Activated CD4-positive, alpha-beta T cell treated with anti-CD3 and anti-CD28 coated beads, Interleukin-2, amount 50 U/mL, for 24 hours (primary cell): ENCODE results near the gene MMP25.
A peak's percentile ranks its signal among the peaks of the same experiment; 100 is the strongest.

ENCODE experiments used
- DNase-seq, 2 donors: peaks; one replicate each; pipeline ENCODE4 v3.0.0-alpha.2; 2020; ENCODE audit warnings: low read depth in 1 of 2, low spot score in 1 of 2

Gene MMP25, protein sequence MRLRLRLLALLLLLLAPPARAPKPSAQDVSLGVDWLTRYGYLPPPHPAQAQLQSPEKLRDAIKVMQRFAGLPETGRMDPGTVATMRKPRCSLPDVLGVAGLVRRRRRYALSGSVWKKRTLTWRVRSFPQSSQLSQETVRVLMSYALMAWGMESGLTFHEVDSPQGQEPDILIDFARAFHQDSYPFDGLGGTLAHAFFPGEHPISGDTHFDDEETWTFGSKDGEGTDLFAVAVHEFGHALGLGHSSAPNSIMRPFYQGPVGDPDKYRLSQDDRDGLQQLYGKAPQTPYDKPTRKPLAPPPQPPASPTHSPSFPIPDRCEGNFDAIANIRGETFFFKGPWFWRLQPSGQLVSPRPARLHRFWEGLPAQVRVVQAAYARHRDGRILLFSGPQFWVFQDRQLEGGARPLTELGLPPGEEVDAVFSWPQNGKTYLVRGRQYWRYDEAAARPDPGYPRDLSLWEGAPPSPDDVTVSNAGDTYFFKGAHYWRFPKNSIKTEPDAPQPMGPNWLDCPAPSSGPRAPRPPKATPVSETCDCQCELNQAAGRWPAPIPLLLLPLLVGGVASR

DNA sequence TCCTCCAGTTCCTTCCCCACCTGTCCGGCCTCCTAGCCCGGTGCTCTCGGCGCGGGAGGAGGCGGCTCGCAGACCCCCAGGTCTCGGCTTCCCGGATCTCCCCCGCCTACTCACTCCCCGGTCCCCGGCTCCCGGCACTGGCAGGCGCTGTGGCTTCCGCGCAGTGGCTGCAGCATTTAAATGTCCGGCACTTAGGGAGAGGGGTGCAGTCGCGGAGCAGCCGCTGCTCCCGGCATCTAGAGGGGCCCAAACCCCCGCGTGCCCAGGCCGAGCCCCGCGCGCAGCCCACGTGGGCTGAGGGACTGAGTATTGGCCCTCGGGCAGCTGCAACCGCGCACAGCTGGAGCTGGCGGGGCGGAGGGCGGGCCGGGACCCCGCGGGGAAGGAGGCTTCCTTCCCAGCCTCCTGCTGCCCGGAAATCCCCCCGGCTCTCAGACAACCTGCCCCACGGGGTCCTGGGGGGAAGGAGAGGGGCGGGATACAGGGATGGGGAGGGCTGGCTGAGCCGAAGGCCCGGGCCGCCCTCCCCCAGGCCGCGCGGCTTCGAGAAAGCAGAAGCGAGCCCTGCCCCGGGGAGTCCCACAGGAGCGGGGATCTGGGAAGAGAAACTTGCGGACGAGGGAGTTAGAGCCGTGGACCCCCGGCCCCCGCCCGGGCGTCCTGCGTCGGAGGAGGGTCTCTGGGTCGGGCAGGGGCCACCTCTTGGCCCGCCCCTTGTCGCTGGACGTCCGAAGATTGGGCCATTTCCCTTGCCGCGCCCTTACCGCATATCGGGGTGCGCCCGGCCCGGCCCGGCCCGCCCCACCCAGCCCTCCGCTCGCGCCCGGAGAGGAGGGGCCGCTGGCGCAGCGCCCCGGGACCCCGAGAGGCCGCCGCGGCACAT, at the start of gene MMP25:
TSS of gene MMP25 (plus strand) at position 804 of the 883 bp plus-strand sequence. CDS start 357 bp downstream, outside the sequence.
- no peak for DNase-seq

DNA sequence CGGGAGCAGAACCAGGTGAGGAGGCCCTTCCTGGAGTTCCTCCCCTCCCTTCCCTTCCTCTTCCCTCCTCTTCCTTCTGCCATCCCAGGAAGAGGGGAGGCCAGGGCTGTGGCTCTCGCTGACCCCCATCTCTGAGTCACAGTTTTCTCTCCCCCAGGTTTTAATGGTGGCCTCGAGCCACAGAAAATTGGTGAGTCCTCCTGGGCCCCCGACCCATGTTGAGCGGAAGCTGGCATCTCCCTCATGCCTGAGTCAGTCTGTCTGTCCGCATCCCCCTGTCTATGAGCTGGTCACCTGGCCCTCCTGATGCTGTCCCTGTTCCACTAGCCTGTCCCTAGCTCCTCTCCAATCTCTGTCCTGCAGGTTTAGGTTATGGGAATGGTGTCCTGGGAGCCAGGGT, 46.4 kb upstream of the MMP25 start:
- DNase-seq, result no peak

DNA sequence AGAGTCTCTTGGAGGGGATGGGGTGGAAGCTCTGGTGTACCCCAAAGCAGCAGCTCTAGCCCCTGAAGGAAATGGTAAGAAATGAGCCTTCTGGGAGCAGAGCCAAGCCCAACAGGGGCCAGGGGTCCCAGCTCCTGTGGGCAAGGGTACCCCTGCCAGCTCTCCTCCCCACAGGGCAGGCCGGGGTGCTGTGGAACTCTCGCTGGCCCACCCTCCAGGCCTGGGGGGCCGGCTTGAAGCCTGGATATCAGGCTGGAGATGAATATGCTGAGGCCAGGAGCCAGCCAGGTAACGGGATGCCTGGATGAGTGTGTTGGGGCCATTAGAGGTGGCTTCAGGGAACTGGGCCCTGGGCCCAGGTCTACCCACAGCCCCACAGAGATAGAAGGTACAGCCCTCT, 45.8 kb upstream of the MMP25 start:
- DNase-seq, result no peak

DNA sequence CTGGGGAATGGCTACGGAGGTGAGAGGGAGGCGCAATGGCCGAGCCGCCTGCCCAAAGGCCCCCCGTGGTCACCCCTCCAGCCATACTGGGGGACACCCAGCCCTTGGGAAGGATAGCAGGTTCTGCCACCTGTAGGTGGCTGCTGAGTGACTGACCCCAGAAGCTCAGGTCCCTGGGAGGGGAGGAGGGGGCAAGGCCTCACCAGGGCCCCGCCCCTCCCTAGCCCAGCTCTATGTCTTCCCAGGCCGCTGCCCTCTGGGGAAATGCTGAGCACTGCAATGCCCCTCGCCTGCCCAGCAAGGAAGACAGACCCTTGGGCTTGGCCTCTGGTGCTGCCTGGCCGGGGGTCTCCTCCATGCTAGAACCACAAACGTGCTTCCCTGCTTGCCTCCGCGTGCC, 45.0 kb upstream of the MMP25 start:
- no peak for DNase-seq

DNA sequence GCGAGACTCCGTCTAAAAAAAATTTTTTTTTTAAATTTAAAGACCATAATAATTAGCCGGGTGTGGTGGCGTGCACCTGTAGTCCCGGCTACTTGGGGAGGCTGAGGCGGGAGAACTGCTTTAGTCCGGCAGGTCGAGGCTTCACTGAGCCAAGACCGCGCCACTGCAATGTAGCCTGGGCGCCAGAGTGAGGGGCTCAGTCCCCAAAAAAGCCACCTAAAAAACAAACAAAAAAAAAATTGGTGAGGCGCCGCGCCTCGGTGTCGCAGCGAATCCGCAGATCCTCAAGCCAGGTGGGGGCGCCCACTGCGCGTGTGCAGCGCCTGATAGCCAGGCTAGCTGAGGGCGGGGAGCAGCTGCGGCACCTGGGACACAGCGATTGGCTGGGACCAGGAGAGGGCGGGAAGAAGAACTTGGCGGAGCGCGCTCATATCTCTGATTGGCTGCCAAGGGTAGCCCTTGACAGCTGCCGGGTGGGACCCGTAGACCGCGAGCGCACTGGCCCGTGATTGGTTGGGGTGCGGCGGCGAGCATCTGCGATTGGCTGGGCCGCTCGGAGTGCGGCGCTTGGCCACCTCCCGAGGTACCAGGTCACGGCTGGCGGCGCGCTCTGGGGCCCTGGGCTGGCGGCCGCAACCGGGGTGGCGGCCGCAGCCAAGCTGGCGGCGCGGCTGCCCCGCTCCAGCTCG, 42.6 kb upstream of the MMP25 start:
- peak; percentile 86 to 95 for DNase-seq

DNA sequence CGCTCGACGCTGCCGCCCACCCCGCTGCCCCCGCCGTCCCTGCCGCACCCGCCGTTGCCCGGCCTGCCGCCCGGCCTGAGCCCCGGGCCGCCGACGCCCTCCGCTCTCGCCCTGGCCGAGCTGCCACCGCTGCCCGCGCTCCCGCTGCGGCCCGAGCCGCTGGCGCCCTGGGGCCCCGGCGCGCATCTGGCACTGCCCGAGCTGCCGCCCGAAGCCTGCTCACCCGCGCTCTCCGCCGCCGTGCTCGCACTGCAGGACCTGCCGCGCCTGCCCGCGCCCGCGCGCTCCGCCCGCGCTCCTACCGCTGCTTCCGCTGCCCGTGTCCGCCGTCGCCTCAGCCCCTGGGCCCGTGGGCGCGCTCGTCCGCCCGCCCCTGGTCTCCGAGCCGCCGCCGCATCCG, 42.0 kb upstream of the MMP25 start:
- DNase-seq, result no peak

DNA sequence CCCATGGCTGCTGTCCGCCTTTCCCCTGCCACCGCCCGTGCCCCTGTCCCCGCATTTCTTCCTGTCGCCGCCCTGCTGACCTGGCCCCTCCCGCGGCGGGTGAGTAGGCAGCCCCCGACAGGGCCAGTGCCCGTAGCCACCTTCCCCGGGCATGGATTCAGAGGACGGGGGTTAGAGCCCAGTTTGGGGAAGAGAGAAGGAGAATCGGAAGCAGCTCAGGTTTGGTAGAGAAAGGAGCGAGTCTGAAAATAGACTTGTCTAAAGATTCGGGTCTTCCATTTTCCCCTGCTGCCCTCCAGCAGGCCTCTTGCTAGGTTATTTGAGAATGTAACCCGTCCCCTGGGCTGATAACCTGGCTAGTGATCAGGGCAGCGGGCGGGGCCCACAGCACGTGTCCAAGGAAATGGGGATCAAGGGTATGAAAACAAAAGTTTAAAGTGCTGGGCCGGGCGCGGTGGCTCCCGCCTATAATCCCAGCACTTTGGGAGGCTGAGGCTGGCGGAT, 41.5 kb upstream of the MMP25 start:
- no peak for DNase-seq

DNA sequence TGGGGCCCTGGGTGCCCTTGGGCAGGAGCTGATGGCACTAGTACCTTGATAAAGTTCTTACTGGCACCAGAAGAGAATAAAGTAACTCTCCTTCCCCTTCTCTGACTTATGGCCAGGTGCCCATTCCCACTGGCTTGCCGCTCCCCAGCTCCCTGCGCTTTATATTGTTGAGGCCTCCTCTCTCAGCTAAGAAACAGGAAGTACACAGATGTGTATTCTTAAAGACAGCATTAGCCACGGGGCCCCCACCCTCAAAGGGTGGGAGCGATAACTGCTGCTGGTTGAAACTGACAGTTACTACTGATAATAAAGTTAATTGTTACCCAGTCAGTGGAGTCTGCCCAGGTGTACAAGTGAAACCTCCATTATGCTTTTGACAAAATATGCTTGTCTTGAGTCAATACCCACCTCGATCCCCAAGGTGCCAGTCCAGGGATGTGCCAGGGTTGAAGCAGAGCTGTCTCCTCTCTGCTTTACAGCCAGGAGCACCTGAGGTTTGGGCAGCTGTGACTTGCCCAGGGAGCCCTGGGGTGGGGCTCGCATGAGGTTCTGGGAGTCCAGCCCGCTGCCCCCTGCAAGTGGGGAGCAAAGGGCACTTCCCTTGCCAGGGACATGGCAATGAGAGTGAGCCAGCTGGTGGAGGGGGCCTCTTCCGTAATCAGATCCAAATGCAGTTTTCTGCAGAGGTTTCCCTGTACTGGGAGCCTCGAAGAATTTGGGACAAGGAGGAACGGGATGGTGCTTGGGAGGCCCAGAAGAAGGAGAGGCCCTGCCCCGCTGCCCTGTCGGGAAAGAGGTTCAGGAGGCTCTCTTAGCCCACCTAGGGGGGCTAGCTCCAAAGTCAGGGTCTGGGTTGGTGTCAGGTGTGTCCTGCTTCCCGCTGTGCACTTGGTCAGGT, 39.1 kb upstream of the MMP25 start:
- no peak for DNase-seq

DNA sequence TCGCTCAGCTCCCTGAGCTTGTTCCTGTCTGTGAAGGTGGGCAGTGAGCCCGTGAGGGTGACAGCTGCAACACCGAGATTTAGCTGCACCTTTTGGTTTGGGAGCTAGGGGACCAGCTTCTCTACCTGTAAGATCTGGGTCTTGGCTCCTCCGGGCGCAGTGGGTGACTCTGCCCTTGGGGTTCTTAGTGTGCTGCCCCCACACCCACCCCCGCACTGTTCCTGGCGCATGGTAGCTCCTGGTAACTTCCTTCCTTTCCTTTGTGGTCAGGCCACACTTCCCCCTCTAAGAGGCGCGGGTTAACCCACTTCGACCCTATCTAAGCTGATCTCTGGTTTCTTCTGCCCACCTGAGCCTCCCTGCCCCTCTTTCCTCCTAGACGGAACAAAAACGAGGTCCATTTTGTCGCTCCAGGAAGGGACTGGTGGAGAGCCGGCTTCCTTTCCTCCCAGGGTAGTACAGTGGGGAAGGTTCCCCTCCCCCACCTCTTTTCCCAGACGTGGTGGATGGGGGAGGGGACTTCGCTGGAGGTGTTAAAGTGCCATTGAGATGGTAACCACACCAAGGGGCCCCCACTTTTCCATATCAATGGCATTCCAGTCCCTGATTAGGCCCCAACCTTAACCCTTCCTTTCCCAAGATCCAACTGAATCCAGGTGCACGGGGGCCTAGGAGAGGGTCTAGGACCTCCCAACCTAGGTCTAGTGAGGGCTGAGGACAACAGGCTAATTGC, 38.2 kb upstream of the MMP25 start:
- no peak for DNase-seq

DNA sequence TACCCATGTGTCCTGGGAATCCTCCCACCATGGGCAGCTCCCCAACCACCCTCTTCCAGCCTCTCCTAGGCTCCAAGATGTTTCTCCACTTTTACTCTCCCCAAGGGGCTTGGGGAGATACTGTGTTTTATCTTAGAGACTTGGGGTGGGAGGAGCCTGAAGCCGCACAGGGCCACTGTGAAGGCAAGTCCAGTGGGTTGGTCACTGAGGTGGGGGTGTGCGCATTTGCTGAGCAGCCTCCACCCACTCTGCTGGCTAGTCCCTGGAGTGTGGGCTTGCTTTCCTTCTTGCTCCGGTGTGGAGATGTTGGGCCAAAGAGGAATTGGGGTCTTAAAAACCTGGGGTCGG, 37.7 kb upstream of the MMP25 start:
- DNase-seq, result no peak

DNA sequence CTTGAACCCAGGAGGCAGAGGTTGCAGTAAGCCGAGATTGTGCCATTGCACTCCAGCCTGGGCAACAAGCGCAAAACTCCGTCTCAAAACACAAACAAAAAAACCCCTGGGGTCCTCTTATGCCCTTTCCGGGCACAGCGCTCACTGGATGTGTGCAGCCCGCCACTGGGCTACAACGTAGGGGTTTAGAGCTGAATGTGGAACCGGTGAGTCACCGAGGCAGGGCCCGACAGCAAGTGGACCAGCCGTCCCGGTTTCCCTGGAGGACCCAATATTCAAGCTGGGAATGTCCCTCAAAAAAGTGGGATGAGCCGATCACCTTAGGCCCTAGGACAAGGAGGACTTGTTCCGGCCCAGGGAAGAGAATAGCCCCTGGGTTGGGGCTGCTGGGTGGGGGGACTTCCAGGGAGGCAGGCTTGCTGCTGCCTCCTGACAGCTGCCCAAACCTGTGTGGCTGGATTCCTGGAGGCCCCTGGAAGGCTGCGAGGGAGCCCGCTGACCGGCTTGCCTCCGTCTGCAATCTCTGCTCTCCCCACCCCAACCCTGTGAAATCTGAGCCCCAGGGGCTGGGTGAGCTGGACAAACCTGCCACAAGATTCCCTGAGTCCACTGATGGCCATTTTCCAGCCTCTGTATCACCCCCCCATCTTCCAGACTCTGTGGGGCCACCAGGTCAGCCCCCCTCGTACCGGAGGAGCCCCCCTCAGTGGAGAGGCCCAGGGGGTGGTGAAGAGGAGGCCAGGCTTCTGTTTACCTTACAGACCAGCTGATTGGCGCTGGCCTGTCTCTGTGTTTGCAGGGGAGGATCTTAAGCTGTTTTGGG, 36.6 kb upstream of the MMP25 start:
- DNase-seq, result no peak

DNA sequence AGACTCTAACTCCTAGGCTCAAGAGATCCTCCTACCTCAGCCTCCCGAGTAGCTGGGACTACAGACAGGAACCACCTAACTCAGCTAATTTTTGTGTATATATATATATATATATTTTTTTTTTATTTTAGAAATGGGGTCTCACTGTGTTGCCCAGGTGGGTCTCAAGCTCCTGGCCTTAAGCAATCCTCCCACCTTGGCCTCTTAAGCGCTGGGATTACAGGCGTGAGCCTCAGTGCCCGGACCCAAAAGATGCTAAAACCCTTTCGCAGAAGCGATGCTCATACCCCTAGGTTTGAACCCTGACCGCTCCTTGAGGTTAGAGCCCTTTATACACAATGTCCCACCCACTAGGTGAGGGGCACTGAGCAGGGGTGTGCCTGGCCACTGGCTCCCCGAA, 35.9 kb upstream of the MMP25 start:
- DNase-seq, result no peak

DNA sequence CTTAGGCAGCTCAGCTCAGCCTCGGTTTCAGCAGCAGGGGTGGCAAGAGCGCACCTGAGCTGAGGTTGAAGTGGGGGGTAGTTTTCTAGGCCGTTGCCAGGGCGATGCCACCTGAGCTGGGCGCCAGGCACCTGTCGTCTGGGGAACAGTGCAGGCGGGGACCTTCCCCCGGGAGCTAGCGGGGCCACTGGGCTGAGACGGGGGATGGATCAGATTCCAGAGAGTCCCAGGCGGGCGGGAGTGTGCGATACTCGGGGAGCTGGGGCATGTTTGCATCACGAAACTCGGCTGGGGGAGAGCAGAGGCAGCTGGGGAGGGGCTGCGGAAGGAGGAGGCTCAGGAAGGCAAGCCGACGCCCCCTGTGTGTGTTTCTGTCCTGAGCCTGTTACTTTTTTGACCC, 34.1 kb upstream of the MMP25 start:
- DNase-seq, result no peak

DNA sequence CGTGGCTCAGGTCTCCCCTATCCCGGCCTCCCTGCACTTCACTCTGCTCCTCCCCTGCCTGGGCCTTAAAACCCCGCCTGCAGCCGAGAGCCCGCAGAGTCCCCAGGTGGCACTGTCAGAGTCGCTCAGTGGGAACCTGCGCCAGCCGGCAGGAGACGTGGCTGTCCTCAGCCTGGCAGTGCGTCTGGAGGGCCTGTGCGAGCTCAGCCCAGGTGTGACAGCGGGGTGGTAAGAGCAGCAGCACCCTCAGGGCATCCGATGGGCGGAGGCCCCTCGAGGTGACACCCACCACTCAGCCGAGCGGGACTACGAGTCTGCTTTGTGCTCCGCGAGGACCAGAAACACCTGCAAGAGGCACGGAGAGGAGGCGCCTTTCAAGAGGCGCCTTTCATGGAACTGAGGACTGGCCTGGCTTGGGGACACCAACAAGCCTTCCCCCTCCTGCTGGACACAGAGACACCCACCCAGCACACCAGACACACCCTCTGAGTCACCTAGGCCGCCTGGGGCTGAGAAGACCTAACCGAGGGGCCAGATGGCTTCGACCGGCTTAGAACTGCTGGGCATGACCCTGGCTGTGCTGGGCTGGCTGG, 33.4 kb upstream of the MMP25 start, which contains the start of gene CLDN9:
TSS of gene CLDN9 (plus strand) at position 96 of the 593 bp plus-strand sequence. CDS start at position 536, 440 bp downstream.
- DNase-seq, result no peak

DNA sequence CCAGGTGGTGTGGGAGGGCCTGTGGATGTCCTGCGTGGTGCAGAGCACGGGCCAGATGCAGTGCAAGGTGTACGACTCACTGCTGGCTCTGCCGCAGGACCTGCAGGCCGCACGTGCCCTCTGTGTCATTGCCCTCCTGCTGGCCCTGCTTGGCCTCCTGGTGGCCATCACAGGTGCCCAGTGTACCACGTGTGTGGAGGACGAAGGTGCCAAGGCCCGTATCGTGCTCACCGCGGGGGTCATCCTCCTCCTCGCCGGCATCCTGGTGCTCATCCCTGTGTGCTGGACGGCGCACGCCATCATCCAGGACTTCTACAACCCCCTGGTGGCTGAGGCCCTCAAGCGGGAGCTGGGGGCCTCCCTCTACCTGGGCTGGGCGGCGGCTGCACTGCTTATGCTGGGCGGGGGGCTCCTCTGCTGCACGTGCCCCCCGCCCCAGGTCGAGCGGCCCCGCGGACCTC, 32.8 kb upstream of the MMP25 start:
- no peak for DNase-seq

DNA sequence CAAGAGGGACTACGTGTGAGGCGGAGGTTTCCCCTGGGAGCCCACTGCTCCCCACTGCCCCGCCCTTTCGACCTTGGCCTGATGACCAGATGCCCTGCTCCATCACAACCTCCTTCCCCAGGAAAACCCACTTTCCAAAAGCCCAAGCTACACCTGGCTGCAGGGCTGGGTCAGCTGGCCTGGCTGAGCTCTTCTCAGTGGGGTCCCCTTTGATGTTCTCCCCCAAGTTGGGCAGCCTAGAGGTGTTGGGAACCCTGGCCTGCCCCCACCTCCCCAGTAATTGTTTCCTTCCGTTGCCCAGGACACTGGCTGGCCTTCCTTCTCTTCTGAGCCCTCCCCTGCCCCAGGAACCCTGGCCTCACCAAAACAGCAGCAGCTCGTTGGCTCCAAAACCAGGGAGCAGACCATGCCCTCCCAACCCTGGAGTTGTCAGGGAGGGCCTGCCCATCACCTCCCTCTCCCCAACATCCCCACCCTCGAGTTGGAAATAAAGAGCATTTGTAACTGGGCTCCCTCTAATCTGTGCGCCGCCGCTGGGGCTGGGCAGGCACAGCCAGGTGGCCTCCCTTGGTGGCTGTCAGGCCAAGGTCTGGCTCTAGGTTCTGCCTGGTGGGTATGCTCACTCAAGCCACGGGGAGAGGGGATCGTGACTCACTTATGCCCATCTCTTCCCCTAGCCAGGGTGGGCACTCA, 32.2 kb upstream of the MMP25 start:
- no peak for DNase-seq

DNA sequence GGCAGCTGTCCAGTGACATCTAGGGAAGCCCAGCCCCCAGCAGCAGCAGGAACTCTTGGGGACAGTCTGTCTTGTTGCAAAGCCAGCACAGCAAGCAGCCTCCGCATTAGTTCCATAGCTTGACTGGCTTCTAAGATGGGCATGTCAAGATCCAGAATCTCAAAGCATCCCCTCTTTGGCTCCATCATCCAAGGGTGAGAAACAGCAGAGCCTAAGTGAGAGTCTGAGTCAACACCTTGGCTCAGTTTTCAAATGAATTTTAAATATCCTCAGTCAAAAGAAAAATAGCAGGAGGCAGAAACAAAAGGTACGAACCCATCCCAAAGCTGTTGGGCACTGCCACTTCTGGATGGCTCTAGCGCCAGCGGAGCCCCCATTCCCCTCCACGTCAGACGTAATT, 31.4 kb upstream of the MMP25 start:
- DNase-seq, result no peak
